K562 (cell line): Measurements from ENCODE around the gene PRKCB. TPM values are rescaled to one million over a fixed set of nuclear protein-coding genes. Genes with fewer than 3 reads are reported as not detected.

ENCODE experiments used
- ELF2 ChIP-seq: fragments of 250-450 bp; sonication (Bioruptor Pico); IDR thresholded peaks from 2 replicates; pipeline ENCODE4 v1.5.0; 2021; ENCODE audit warnings: mild to moderate bottlenecking
- FOS ChIP-seq: IDR thresholded peaks from 3 replicates; pipeline ENCODE4 v1.6.1; 2011; ENCODE audit not compliant: insufficient read length; ENCODE audit errors: extremely low read depth
- FOXJ3 ChIP-seq: sonication (generic); formaldehyde crosslinking; IDR thresholded peaks from 2 replicates; pipeline ENCODE4 v1.4.0; 2020; ENCODE audit warnings: mild to moderate bottlenecking, missing genetic modification reagents
- FOXK2 ChIP-seq, 2 experiments: fragments of 450-650 bp; IDR thresholded peaks in 1 of 2; conservative IDR thresholded peaks in 1 of 2; 2 replicates each; pipeline ENCODE4 v1.6.1; 2016; ENCODE audit warnings: low read depth in 2 of 2, mild to moderate bottlenecking in 1 of 2
- GTF2F1 ChIP-seq: IDR thresholded peaks from 2 replicates; pipeline ENCODE4 v1.6.1; 2011; ENCODE audit warnings: low read depth, low read length, improper control_type of control experiment
- KLF13 ChIP-seq: fragments of 450-650 bp; IDR thresholded peaks from 2 replicates; pipeline ENCODE4 v1.6.1; 2016; ENCODE audit warnings: missing genetic modification characterization, low read depth, mild to moderate bottlenecking, missing compliant biosample characterization, moderate library complexity, borderline replicate concordance
- MCM7 ChIP-seq, 2 experiments: fragments of 450-650 bp; IDR thresholded peaks; 2 replicates each; pipeline ENCODE4 v1.6.1; 2016 to 2018
- MTA3 ChIP-seq: fragments of 450-650 bp; formaldehyde crosslinking; IDR thresholded peaks from 2 replicates; pipeline ENCODE4 v1.6.1; 2017; ENCODE audit warnings: mild to moderate bottlenecking, borderline replicate concordance
- RCOR1 ChIP-seq, 2 experiments: IDR thresholded peaks; 2 replicates each; pipeline ENCODE4 v1.6.1; 2012; ENCODE audit warnings: low read depth in 2 of 2, low read length in 2 of 2, borderline replicate concordance in 1 of 2, improper control_type of control experiment in 1 of 2
- SRSF9 ChIP-seq: fragments of 200-400 bp; formaldehyde crosslinking; IDR thresholded peaks from 2 replicates; pipeline ENCODE4 v1.6.1; 2017; ENCODE audit warnings: low read depth, low read length, borderline replicate concordance
- ZBTB1 ChIP-seq: sonication (generic); formaldehyde crosslinking; IDR thresholded peaks from 2 replicates; pipeline ENCODE4 v1.8.1; 2023; ENCODE audit warnings: missing genetic modification reagents, low read depth, mild to moderate bottlenecking, borderline replicate concordance
- ZFP30 ChIP-seq: fragments of 250-450 bp; sonication (Bioruptor Pico); IDR thresholded peaks from 2 replicates; pipeline ENCODE4 v1.8.0; 2022; ENCODE audit warnings: moderate library complexity, mild to moderate bottlenecking, inconsistent platforms, borderline replicate concordance
- ZNF212 ChIP-seq: fragments of 450-650 bp; formaldehyde crosslinking; IDR thresholded peaks from 2 replicates; pipeline ENCODE4 v1.4.0; 2020; ENCODE audit warnings: mild to moderate bottlenecking
- ZNF583 ChIP-seq: fragments of 250-450 bp; sonication (Bioruptor Pico); IDR thresholded peaks from 2 replicates; pipeline ENCODE4 v1.4.0; 2020
- polyA plus RNA-seq, 8 experiments: library from polyadenylated mRNA; depleted of rRNA in 4 of 8; stranded (reverse) in 5 of 8; unstranded in 3 of 8; fragments of >200 nt; fragmentation: Nextera tagmentation in 2 of 8; fragmentation: Illumina TruSeq in 1 of 8; extraction: Ambion mirVana in 2 of 8; extraction: Trizol in 1 of 8; gene quantifications; 2 replicates each; pipeline versions ENCODE4 v1.2.1 to v1.2.3, GENCODE V29; 2011 to 2014; ENCODE audit warnings: inconsistent platforms in 1 of 8, missing spikeins in 1 of 8
- total RNA-seq, 7 experiments: library from RNA; depleted of rRNA in 6 of 7; stranded (reverse); fragments of >200 nt in 6 of 7; fragmentation: Illumina TruSeq in 2 of 7; extraction: Trizol in 2 of 7; gene quantifications; 2 replicates each; pipeline versions ENCODE4 v1.2.1 to v1.2.3, GENCODE V29; 2011 to 2021; ENCODE audit warnings: low replicate concordance in 1 of 7
- TF ChIP-seq, protein P1 (sequence below): sonication (generic); formaldehyde crosslinking; IDR thresholded peaks from 2 replicates; pipeline ENCODE4 v1.4.0; 2020; ENCODE audit warnings: mild to moderate bottlenecking, missing genetic modification reagents
- TF ChIP-seq, protein P2 (sequence below): conservative IDR thresholded peaks from 2 replicates; pipeline ENCODE4 v1.6.1; 2011; ENCODE audit warnings: low read depth, mild to moderate bottlenecking, low read length; ENCODE audit not compliant: control insufficient read depth
- TF ChIP-seq, protein P3 (sequence below): fragments of 250-450 bp; sonication (Bioruptor Pico); IDR thresholded peaks from 2 replicates; pipeline ENCODE4 v1.4.0; 2020; ENCODE audit warnings: mild to moderate bottlenecking, moderate library complexity
- TF ChIP-seq, protein P4 (sequence below): sonication (generic); formaldehyde crosslinking; IDR thresholded peaks from 2 replicates; pipeline ENCODE4 v1.8.1; 2022; ENCODE audit warnings: missing genetic modification reagents

The PRKCB gene
- total and polyA plus RNA-seq, 9 of the 15 experiments (the other 6 are each of a cell fraction or from before 2014, with no cell fraction given), result 49.9 to 276 (median 148) TPM

DNA sequence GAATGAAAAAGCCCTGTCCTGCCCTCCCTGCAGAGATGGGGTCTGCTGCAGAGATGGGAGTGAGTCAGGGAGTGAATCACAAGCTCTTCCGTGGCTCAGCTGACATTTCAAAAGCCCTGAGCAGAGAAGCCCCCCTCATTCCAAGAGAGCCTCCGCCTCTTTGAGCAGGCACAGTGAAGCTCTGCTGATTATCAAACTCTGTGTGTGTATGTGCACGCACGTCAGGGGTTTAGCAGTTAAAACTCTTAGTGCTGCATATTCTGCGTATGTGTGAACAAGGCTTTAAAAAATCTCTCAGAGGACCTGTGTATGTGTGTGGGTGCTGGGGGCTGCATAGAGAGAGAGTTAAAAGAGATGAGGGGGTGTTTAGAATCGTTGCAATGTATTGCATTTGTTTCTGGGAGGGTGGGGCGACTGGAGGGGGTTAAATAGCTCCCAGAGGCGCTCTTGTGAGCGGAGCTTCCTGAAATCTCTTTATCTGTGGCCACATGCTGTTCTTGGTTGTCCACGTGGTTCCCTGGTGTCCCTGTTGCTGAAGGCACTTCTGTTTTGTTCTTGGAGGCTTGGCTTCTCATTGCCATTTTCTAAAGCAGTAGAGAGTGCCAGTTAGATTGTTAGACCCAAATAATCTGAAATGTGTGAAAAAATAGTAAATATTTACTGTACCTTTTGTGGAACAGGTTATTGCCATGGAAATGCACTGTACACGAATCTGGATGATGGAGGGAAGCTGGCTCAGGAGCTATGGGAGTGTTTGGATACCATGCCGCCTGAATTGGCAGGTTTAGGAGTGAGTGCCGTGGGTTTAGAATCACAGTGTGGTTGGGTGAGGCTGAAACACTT lies 116.6 kb downstream of the PRKCB start (continued):
- TF ChIP-seq, protein P1, sequence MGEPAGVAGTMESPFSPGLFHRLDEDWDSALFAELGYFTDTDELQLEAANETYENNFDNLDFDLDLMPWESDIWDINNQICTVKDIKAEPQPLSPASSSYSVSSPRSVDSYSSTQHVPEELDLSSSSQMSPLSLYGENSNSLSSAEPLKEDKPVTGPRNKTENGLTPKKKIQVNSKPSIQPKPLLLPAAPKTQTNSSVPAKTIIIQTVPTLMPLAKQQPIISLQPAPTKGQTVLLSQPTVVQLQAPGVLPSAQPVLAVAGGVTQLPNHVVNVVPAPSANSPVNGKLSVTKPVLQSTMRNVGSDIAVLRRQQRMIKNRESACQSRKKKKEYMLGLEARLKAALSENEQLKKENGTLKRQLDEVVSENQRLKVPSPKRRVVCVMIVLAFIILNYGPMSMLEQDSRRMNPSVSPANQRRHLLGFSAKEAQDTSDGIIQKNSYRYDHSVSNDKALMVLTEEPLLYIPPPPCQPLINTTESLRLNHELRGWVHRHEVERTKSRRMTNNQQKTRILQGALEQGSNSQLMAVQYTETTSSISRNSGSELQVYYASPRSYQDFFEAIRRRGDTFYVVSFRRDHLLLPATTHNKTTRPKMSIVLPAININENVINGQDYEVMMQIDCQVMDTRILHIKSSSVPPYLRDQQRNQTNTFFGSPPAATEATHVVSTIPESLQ (CRISPR knock-in tag), result 0 out of 2 replicates have a peak, but pooled peaks have one; percentile 66
- TF ChIP-seq KLF13 (no peak), RCOR1 (IDR thresholded peaks at IDR 0.05; ENCODE audit: borderline replicate concordance in 1 of 2, low read depth in 2 of 2, low read length in 2 of 2) (peak in 1 of 2 experiments; percentile 77; a peak in 1 of 4 replicates), ZBTB1 (CRISPR knock-in tag) (no peak), ZNF583 (CRISPR knock-in tag) (peak; percentile 87), MCM7 (IDR thresholded peaks at IDR 0.05) (no peak), GTF2F1 (no peak), ZNF212 (no peak), SRSF9 (no peak), FOXJ3 (CRISPR knock-in tag) (no peak), MTA3 (peak; percentile 64; the same call in 1 of the 2 replicates), FOXK2 (conservative IDR thresholded peaks at IDR 0.05 in 1 of 2, IDR thresholded peaks at IDR 0.05 in 1 of 2; ENCODE audit: low read depth in 2 of 2) (peak; percentile 95 to 96), ELF2 (CRISPR knock-in tag) (peak; percentile 72; the same call in 1 of the 2 replicates), ZFP30 (CRISPR knock-in tag) (no peak), FOS (no peak)
- TF ChIP-seq, protein P2, sequence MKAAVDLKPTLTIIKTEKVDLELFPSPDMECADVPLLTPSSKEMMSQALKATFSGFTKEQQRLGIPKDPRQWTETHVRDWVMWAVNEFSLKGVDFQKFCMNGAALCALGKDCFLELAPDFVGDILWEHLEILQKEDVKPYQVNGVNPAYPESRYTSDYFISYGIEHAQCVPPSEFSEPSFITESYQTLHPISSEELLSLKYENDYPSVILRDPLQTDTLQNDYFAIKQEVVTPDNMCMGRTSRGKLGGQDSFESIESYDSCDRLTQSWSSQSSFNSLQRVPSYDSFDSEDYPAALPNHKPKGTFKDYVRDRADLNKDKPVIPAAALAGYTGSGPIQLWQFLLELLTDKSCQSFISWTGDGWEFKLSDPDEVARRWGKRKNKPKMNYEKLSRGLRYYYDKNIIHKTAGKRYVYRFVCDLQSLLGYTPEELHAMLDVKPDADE, result no peak
- TF ChIP-seq, protein P3, sequence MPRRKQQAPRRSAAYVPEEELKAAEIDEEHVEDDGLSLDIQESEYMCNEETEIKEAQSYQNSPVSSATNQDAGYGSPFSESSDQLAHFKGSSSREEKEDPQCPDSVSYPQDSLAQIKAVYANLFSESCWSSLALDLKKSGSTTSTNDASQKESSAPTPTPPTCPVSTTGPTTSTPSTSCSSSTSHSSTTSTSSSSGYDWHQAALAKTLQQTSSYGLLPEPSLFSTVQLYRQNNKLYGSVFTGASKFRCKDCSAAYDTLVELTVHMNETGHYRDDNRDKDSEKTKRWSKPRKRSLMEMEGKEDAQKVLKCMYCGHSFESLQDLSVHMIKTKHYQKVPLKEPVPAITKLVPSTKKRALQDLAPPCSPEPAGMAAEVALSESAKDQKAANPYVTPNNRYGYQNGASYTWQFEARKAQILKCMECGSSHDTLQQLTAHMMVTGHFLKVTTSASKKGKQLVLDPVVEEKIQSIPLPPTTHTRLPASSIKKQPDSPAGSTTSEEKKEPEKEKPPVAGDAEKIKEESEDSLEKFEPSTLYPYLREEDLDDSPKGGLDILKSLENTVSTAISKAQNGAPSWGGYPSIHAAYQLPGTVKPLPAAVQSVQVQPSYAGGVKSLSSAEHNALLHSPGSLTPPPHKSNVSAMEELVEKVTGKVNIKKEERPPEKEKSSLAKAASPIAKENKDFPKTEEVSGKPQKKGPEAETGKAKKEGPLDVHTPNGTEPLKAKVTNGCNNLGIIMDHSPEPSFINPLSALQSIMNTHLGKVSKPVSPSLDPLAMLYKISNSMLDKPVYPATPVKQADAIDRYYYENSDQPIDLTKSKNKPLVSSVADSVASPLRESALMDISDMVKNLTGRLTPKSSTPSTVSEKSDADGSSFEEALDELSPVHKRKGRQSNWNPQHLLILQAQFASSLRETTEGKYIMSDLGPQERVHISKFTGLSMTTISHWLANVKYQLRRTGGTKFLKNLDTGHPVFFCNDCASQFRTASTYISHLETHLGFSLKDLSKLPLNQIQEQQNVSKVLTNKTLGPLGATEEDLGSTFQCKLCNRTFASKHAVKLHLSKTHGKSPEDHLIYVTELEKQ, result 0 out of 2 replicates have a peak, but pooled peaks have one; percentile 71
- TF ChIP-seq, protein P4, sequence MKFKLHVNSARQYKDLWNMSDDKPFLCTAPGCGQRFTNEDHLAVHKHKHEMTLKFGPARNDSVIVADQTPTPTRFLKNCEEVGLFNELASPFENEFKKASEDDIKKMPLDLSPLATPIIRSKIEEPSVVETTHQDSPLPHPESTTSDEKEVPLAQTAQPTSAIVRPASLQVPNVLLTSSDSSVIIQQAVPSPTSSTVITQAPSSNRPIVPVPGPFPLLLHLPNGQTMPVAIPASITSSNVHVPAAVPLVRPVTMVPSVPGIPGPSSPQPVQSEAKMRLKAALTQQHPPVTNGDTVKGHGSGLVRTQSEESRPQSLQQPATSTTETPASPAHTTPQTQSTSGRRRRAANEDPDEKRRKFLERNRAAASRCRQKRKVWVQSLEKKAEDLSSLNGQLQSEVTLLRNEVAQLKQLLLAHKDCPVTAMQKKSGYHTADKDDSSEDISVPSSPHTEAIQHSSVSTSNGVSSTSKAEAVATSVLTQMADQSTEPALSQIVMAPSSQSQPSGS, result no peak
